HEK293 (cell line): ENCODE measurements around the gene PRKCA.

ENCODE experiments used
- CTCF ChIA-PET: fragments of 350-600 bp; formaldehyde crosslinking; extraction: SDS; loops from one replicate; lab custom pipeline; 2021; ENCODE audit warnings: antibody characterized with exemption; lab: Yijun Ruan, JAX
- POLR2A ChIA-PET: fragments of 300-600 bp; formaldehyde crosslinking; extraction: SDS; loops from one replicate; lab custom pipeline; 2020; ENCODE audit warnings: antibody characterized with exemption, inconsistent platforms; lab: Yijun Ruan, JAX
- H3K27ac ChIP-seq: fragments of 200-500 bp; sonication (Bioruptor generic); 2 replicates; pipeline ENCODE4 v1.5.1; 2014; ENCODE audit warnings: low read depth, low read length, control low read depth, inconsistent platforms; ENCODE audit errors: extremely low read depth
- H3K36me3 ChIP-seq, 2 experiments: fragments of 200-500 bp in 1 of 2; sonication (Bioruptor generic) in 1 of 2; 1 replicate in 1 of 2; 2 replicates in 1 of 2; pipeline ENCODE4 v1.5.1; 2014 to 2017; ENCODE audit warnings: inconsistent platforms in 2 of 2, low read length in 2 of 2; ENCODE audit not compliant: control insufficient read depth in 2 of 2, insufficient read depth in 1 of 2
- H3K4me1 ChIP-seq: fragments of 200-500 bp; sonication (Bioruptor generic); 2 replicates; pipeline ENCODE4 v1.5.1; 2014; ENCODE audit warnings: mild to moderate bottlenecking, low read length, inconsistent platforms; ENCODE audit not compliant: control insufficient read depth, insufficient read depth
- H3K4me3 ChIP-seq: 2 replicates; pipeline ENCODE4 v1.5.1; 2011; ENCODE audit warnings: low read depth, mild to moderate bottlenecking, control low read depth, low read length, moderate library complexity
- H3K9me3 ChIP-seq: fragments of 200-500 bp; sonication (Bioruptor generic); 2 replicates; pipeline ENCODE4 v1.5.1; 2014; ENCODE audit warnings: low read depth, low read length, inconsistent platforms; ENCODE audit not compliant: control insufficient read depth, insufficient read depth
- HOXD13 ChIP-seq: sonication (generic); formaldehyde crosslinking; IDR thresholded peaks from 2 replicates; pipeline ENCODE4 v1.8.0; 2022; ENCODE audit warnings: missing genetic modification reagents, borderline replicate concordance
- PRDM4 ChIP-seq: fragments of 450-650 bp; formaldehyde crosslinking; IDR thresholded peaks from 2 replicates; pipeline ENCODE4 v1.5.1; 2017; ENCODE audit warnings: missing biosample characterization, missing genetic modification characterization
- SCRT1 ChIP-seq: fragments of 450-650 bp; formaldehyde crosslinking; IDR thresholded peaks from 2 replicates; pipeline ENCODE4 v1.5.1; 2016; ENCODE audit warnings: missing biosample characterization, missing genetic modification characterization, borderline replicate concordance
- SP7 ChIP-seq: fragments of 450-650 bp; formaldehyde crosslinking; IDR thresholded peaks from 2 replicates; pipeline ENCODE4 v1.5.1; 2016; ENCODE audit warnings: missing biosample characterization, missing genetic modification characterization
- TRIM28 ChIP-seq: IDR thresholded peaks from 2 replicates; pipeline ENCODE4 v1.6.1; 2011; ENCODE audit warnings: low read length, control low read depth, borderline replicate concordance
- ZBTB26 ChIP-seq: fragments of 450-650 bp; formaldehyde crosslinking; optimal IDR thresholded peaks from 2 replicates; pipeline ENCODE3; 2016; ENCODE audit warnings: missing biosample characterization, mild to moderate bottlenecking, missing genetic modification characterization
- ZEB2 ChIP-seq: fragments of 450-650 bp; formaldehyde crosslinking; IDR thresholded peaks from 2 replicates; pipeline ENCODE4 v1.5.1; 2016; ENCODE audit warnings: missing biosample characterization, missing genetic modification characterization
- ZNF223 ChIP-seq: fragments of 450-650 bp; formaldehyde crosslinking; IDR thresholded peaks from 2 replicates; pipeline ENCODE4 v1.5.1; 2016; ENCODE audit warnings: missing biosample characterization, missing genetic modification characterization
- ZNF239 ChIP-seq: fragments of 450-650 bp; formaldehyde crosslinking; IDR thresholded peaks from 2 replicates; pipeline ENCODE4 v1.5.1; 2016; ENCODE audit warnings: missing biosample characterization, missing genetic modification characterization
- ZNF274 ChIP-seq, 2 experiments: fragments of 200-500 bp in 1 of 2; fragments of 450-650 bp in 1 of 2; sonication (Bioruptor generic) in 1 of 2; formaldehyde crosslinking in 1 of 2; IDR thresholded peaks; 2 replicates each; pipeline versions ENCODE4 v1.5.1 to v1.6.1; 2014 to 2016; ENCODE audit warnings: borderline replicate concordance in 1 of 2, inconsistent platforms in 1 of 2, low read length in 1 of 2, missing biosample characterization in 1 of 2, missing genetic modification characterization in 1 of 2
- ZNF335 ChIP-seq: fragments of 450-650 bp; formaldehyde crosslinking; conservative IDR thresholded peaks from 2 replicates; pipeline ENCODE4 v1.5.1; 2016; ENCODE audit warnings: missing biosample characterization, missing genetic modification characterization
- ZNF354C ChIP-seq: fragments of 450-650 bp; formaldehyde crosslinking; IDR thresholded peaks from 2 replicates; pipeline ENCODE4 v1.5.1; 2016; ENCODE audit warnings: missing biosample characterization, missing genetic modification characterization, low read depth, borderline replicate concordance
- ZNF394 ChIP-seq: fragments of 450-650 bp; formaldehyde crosslinking; IDR thresholded peaks from 2 replicates; pipeline ENCODE4 v1.5.1; 2016; ENCODE audit warnings: missing biosample characterization, missing genetic modification characterization, mild to moderate bottlenecking, moderate library complexity, borderline replicate concordance
- ZNF513 ChIP-seq: fragments of 450-650 bp; IDR thresholded peaks from 2 replicates; pipeline ENCODE4 v1.5.1; 2018; ENCODE audit warnings: missing biosample characterization, missing genetic modification characterization
- ZNF529 ChIP-seq: fragments of 450-650 bp; formaldehyde crosslinking; IDR thresholded peaks from 2 replicates; pipeline ENCODE4 v1.5.1; 2017; ENCODE audit warnings: missing genetic modification characterization, missing biosample characterization; ENCODE audit not compliant: insufficient replicate concordance
- ZNF548 ChIP-seq: fragments of 450-650 bp; formaldehyde crosslinking; IDR thresholded peaks from 2 replicates; pipeline ENCODE4 v1.5.1; 2016; ENCODE audit warnings: missing biosample characterization, missing genetic modification characterization
- ZNF623 ChIP-seq: fragments of 450-650 bp; formaldehyde crosslinking; IDR thresholded peaks from 2 replicates; pipeline ENCODE4 v1.5.1; 2016; ENCODE audit warnings: missing biosample characterization, missing genetic modification characterization
- ZNF624 ChIP-seq: fragments of 450-650 bp; formaldehyde crosslinking; IDR thresholded peaks from 2 replicates; pipeline ENCODE4 v1.5.1; 2017; ENCODE audit warnings: missing biosample characterization, missing genetic modification characterization
- ZNF639 ChIP-seq: fragments of 450-650 bp; formaldehyde crosslinking; IDR thresholded peaks from 2 replicates; pipeline ENCODE4 v1.5.1; 2016; ENCODE audit warnings: missing biosample characterization, missing genetic modification characterization
- ZNF701 ChIP-seq: fragments of 450-650 bp; formaldehyde crosslinking; IDR thresholded peaks from 2 replicates; pipeline ENCODE4 v1.5.1; 2016; ENCODE audit warnings: missing biosample characterization, missing genetic modification characterization
- ZNF747 ChIP-seq: fragments of 450-650 bp; formaldehyde crosslinking; IDR thresholded peaks from 2 replicates; pipeline ENCODE4 v1.5.1; 2016; ENCODE audit warnings: missing biosample characterization, missing genetic modification characterization
- ZSCAN18 ChIP-seq: fragments of 450-650 bp; formaldehyde crosslinking; IDR thresholded peaks from 2 replicates; pipeline ENCODE4 v1.5.1; 2016; ENCODE audit warnings: missing biosample characterization, missing genetic modification characterization
- ZSCAN5A ChIP-seq: fragments of 450-650 bp; formaldehyde crosslinking; IDR thresholded peaks from 2 replicates; pipeline ENCODE4 v1.5.1; 2016; ENCODE audit warnings: missing biosample characterization, missing genetic modification characterization

Gene PRKCA

GRCh38 chr17:66632731-66633130, 330.3 kb downstream of the PRKCA start (continued):
- no peak for TF ChIP-seq ZSCAN5A (tag by site-specific recombination)
- no peak for TF ChIP-seq PRDM4 (tag by site-specific recombination)
- TF ChIP-seq, all 188 proteins: peak for 0

GRCh38 chr17:66633317-66633965, 331.0 kb downstream of the PRKCA start:
- Histone ChIP-seq H3K27ac (no peak overlapping the region), H3K4me3 (no peak overlapping the region), H3K36me3 (no peaks in the 10 kb centered on the region), H3K4me1 (no peaks in the 10 kb centered on the region), H3K9me3 (no peaks in the 10 kb centered on the region)
- POLR2A ChIA-PET, result interaction anchor here (0.6 kb wide), 1 partner anchor 728 kb away, joined by 6 read pairs; no protein-coding TSS in a partner anchor
- no peak for TF ChIP-seq ZNF624 (tag by site-specific recombination)
- no peak for TF ChIP-seq ZNF623 (tag by site-specific recombination)
- no peak for TF ChIP-seq ZEB2 (tag by site-specific recombination)
- TF ChIP-seq ZNF513 (tag by site-specific recombination), result no peak
- TF ChIP-seq ZNF223 (tag by site-specific recombination), result no peak
- TF ChIP-seq ZNF354C, result no peak
- TF ChIP-seq ZBTB26, result no peak
- TF ChIP-seq ZNF274 (IDR thresholded peaks at IDR 0.05; ENCODE audit: low read length), result no peak
- TF ChIP-seq ZNF274 (tag by site-specific recombination; IDR thresholded peaks at IDR 0.05; ENCODE audit: borderline replicate concordance), result no peak
- TF ChIP-seq ZNF239 (tag by site-specific recombination), result no peak
- CTCF ChIA-PET, result interaction anchor here (0.5 to 0.8 kb wide), 2 partner anchors 12 to 43 kb away, joined by 3 read pairs; no protein-coding TSS in a partner anchor

GRCh38 chr17:66634193-66634592, 331.8 kb downstream of the PRKCA start:
- Histone ChIP-seq H3K9me3 (no peaks in the 10 kb centered on the region), H3K27ac (no peak overlapping the region), H3K4me1 (no peaks in the 10 kb centered on the region), H3K4me3 (no peak overlapping the region), H3K36me3 (no peaks in the 10 kb centered on the region)
- ChIA-PET CTCF (interaction anchor here (0.5 to 0.8 kb wide), 2 partner anchors 13 to 43 kb away, joined by 3 read pairs; no protein-coding TSS in a partner anchor), POLR2A (no interaction called here)
- TF ChIP-seq ZNF747 (tag by site-specific recombination), result no peak
- no peak for TF ChIP-seq ZNF639
- TF ChIP-seq HOXD13 (CRISPR knock-in tag), result no peak
- TF ChIP-seq SP7 (tag by site-specific recombination), result no peak
- TF ChIP-seq ZNF335 (tag by site-specific recombination), result no peak
- TF ChIP-seq ZSCAN18 (tag by site-specific recombination), result no peak
- TF ChIP-seq SCRT1 (tag by site-specific recombination), result no peak
- no peak for TF ChIP-seq ZNF548 (tag by site-specific recombination)
- no peak for TF ChIP-seq ZNF529
- no peak for TF ChIP-seq ZNF701 (tag by site-specific recombination)
- TF ChIP-seq ZNF394, result no peak
- TF ChIP-seq ZNF623 (tag by site-specific recombination), result no peak
- TF ChIP-seq TRIM28, result no peak
